ENCODE measurements around the gene BCAS1.

DNA sequence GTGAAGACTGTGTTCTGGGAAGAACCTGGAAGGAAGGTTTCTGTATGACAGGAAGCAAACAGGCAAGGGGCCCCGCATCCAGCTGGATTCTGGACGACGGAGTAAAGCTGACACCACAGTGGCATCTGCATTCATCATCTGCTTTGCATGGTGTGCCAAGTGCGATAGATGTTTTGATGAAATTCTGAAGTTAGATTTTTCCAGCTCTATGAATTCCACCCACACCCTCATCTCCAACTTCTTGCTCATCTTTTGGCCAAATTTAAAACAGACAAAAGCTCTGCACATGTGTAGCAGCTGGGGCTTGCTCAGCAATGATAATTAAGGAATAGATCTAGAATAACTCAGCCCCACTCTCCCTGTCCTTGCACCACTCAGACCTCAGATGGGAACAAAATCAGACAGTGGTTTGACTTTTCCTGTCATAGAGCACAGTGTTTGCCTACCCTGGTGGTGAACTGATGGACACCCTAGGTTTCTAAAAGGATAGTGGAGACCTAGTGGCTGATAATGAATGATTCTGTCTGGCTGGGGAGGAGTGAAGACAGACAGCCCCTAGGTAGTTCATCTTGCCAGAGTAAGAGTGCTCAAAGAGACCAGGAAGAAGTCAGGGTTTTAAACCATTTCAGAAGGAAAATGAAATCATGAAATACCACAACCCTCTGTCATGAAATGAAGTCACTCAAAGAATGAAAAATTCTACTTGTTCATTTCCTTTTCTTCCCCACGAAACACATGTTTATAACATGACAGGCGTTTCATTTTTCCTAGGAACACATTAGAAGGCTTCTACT is 85.8 kb downstream of the BCAS1 start:
- TF ChIP-seq CTCF (IDR thresholded peaks at IDR 0.05) (no peak), POLR2A (IDR thresholded peaks at IDR 0.05) (no peak)
